GM19467 (cell line): Measurements from ENCODE around the gene KRT40.

Experiments used
- ATAC-seq: cut with Tn5 transposase; IDR thresholded peaks from one replicate; pipeline ENCODE4 v1.9.1; 2021; ENCODE audit warnings: mild to moderate bottlenecking, moderate library complexity; ENCODE audit not compliant: unreplicated experiment

Gene KRT40

GRCh38 chr17:40997361-40997760 lies 13.2 kb upstream of the KRT40 start:
- no peak for ATAC-seq

- no peak for ATAC-seq
Observed at GRCh38 chr17:40996829-40997228, 12.7 kb upstream of the KRT40 start.

- ATAC-seq = no peak
Observed at GRCh38 chr17:40995116-40995515, 11.0 kb upstream of the KRT40 start.

- no peak for ATAC-seq
Observed at GRCh38 chr17:40993839-40994238, 9.7 kb upstream of the KRT40 start, which contains the start of gene KRTAP3-3. KRTAP3-3 (minus strand) TSS chr17:40994164; CDS start chr17:40994097, 67 bp downstream.

- no peak for ATAC-seq
Observed at GRCh38 chr17:40993084-40993483, 9.0 kb upstream of the KRT40 start.

- no peak for ATAC-seq
Observed at GRCh38 chr17:40992666-40993065, 8.5 kb upstream of the KRT40 start.

GRCh38 chr17:40986920-40987319 lies 2.8 kb upstream of the KRT40 start:
- ATAC-seq = no peak

- ATAC-seq = no peak
Observed at GRCh38 chr17:40981115-40981514, 3.0 kb downstream of the KRT40 start.

GRCh38 chr17:40980596-40980995 lies 3.5 kb downstream of the KRT40 start:
- no peak for ATAC-seq

- ATAC-seq = no peak
Observed at GRCh38 chr17:40980117-40980516, 4.0 kb downstream of the KRT40 start.

GRCh38 chr17:40978575-40979151 lies 5.5 kb downstream of the KRT40 start:
- ATAC-seq = no peak

GRCh38 chr17:40975516-40975915 lies 8.6 kb downstream of the KRT40 start:
- ATAC-seq = no peak

- ATAC-seq = no peak
Observed at GRCh38 chr17:40974366-40974765, 9.8 kb downstream of the KRT40 start.

GRCh38 chr17:40967582-40967981 lies 16.5 kb downstream of the KRT40 start:
- no peak for ATAC-seq

GRCh38 chr17:40966848-40967247 lies 17.3 kb downstream of the KRT40 start, which contains the start of gene KRT39:
KRT39 (minus strand) TSS chr17:40966948; CDS start chr17:40966856, 92 bp downstream.
- ATAC-seq = no peak

GRCh38 chr17:40963838-40964237 lies 20.3 kb downstream of the KRT40 start:
- no peak for ATAC-seq

- no peak for ATAC-seq
Observed at GRCh38 chr17:40962059-40962561, 22.0 kb downstream of the KRT40 start.

- no peak for ATAC-seq
Observed at GRCh38 chr17:40961591-40961990, 22.5 kb downstream of the KRT40 start.

GRCh38 chr17:40960144-40960543 lies 24.0 kb downstream of the KRT40 start:
- no peak for ATAC-seq

GRCh38 chr17:40958086-40958953 lies 25.8 kb downstream of the KRT40 start:
- no peak for ATAC-seq

GRCh38 chr17:40956401-40957254 lies 27.5 kb downstream of the KRT40 start:
- no peak for ATAC-seq
